Mucosa of rectum (tissue), 2 donors: Measurements from ENCODE around the gene NUDT16L1.

Source experiments
- H3K27ac ChIP-seq, 2 donors: one replicate each; pipeline ENCODE4 v1.7.0; 2013; ENCODE audit warnings: inconsistent platforms in 2 of 2, low read depth in 2 of 2, low read length in 2 of 2
- H3K27me3 ChIP-seq, 2 donors: one replicate each; pipeline ENCODE4 v1.7.0; 2013; ENCODE audit warnings: low read length in 2 of 2; ENCODE audit not compliant: control insufficient read depth in 2 of 2, insufficient read depth in 2 of 2
- H3K36me3 ChIP-seq, 2 donors: one replicate each; pipeline ENCODE4 v1.7.0; 2013; ENCODE audit warnings: low read length in 2 of 2; ENCODE audit not compliant: control insufficient read depth in 2 of 2, insufficient read depth in 2 of 2
- H3K4me1 ChIP-seq, 2 donors: one replicate each; pipeline ENCODE4 v1.7.0; 2013; ENCODE audit warnings: low read length in 2 of 2, mild to moderate bottlenecking in 1 of 2; ENCODE audit not compliant: control insufficient read depth in 2 of 2, insufficient read depth in 2 of 2
- H3K4me3 ChIP-seq, 2 donors: one replicate each; pipeline ENCODE4 v1.7.0; 2013; ENCODE audit warnings: low read length in 2 of 2
- H3K9ac ChIP-seq, 2 donors: one replicate each; pipeline ENCODE4 v1.7.0; 2013; ENCODE audit warnings: low read length in 2 of 2, low read depth in 1 of 2, mild to moderate bottlenecking in 1 of 2
- H3K9me3 ChIP-seq, 2 donors: one replicate each; pipeline ENCODE4 v1.7.0; 2013; ENCODE audit warnings: low read length in 2 of 2; ENCODE audit not compliant: control insufficient read depth in 2 of 2
- donor health status: healthy.
- donor health status: Normal muscosa, but diverticular disease.

NUDT16L1 gene

DNA sequence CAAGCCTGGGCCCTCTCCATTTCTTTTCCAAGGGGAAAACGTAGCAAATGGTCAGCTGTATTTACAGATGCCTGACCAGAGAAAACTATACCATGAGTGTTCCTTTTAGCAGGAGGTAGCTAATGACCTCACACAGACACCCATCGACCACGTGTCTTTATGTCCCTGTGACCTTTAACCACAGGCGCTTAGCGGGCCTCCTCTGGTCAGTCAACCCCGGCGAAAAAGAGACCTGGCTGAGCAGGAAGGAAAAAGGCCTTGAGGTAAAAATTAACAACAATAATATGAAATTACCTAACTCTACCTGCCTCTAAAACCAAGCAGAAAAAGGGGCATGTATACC lies 9.1 kb downstream of the NUDT16L1 start:
- Histone ChIP-seq H3K9ac (peak overlapping the region in 1 of 2 donors; percentile 66), H3K36me3 (peaks cover 28 to 40% of the 10 kb centered on the region in 2 donors), H3K4me3 (no peak overlapping the region), H3K9me3 (no peaks in the 10 kb centered on the region), H3K27me3 (no peaks in the 10 kb centered on the region), H3K4me1 (peaks cover 14 to 19% of the 10 kb centered on the region in 2 donors), H3K27ac (peak overlapping the region; percentile 84 to 88)

DNA sequence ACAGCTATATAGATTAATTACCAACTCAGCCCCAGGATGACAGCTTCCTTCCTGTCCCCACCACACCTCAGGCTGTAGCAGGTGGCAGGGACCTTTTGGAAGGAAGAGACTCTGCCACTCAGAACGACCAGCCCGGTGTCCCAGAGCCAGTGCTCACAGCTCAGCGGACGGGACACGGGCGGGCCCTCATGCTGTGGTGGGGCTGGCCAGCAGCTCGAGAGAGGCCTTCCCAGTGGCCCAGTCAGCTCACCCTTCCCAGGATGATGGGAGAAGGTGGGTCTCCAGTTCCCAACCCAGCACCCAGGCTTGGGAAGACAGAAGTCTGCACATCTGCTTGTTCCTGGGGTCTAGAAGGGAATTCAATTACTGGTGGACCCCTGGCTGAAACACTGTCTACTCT lies 10.5 kb downstream of the NUDT16L1 start:
- peaks cover 27 to 36% of the 10 kb centered on the region in 2 donors for H3K36me3 ChIP-seq

DNA sequence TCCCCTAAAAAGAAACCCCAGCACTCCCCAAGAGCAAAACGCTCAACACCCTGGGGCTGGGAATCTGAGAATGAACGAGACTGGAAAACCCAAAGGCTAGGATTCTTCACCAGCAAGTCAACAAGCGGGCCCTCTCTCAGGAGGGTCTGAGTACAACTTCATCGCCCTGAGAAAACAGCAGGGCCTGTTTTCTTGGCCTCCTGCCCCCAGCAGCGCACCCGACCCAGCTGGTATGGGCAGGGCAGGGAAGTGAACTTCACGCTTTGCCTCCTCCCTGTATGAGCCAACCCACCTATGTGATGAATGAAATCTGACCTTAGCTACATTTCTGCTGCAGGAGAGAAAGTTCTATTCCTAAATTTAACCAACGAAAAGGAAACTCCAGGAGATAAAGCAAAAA lies 11.1 kb downstream of the NUDT16L1 start:
- Histone ChIP-seq H3K9me3 (no peaks in the 10 kb centered on the region), H3K27me3 (no peaks in the 10 kb centered on the region), H3K9ac (no peak overlapping the region), H3K36me3 (peaks cover 21 to 31% of the 10 kb centered on the region in 2 donors), H3K4me1 (peaks cover 14 to 19% of the 10 kb centered on the region in 2 donors), H3K4me3 (no peak overlapping the region), H3K27ac (no peak overlapping the region)

More for the DNA sequence above, 10.5 kb downstream of the NUDT16L1 start:
- no peak overlapping the region for H3K9ac ChIP-seq
- H3K4me3 ChIP-seq: no peak overlapping the region
- H3K9me3 ChIP-seq: no peaks in the 10 kb centered on the region
- no peaks in the 10 kb centered on the region for H3K27me3 ChIP-seq
- H3K27ac ChIP-seq: no peak overlapping the region
- peaks cover 14 to 19% of the 10 kb centered on the region in 2 donors for H3K4me1 ChIP-seq

DNA sequence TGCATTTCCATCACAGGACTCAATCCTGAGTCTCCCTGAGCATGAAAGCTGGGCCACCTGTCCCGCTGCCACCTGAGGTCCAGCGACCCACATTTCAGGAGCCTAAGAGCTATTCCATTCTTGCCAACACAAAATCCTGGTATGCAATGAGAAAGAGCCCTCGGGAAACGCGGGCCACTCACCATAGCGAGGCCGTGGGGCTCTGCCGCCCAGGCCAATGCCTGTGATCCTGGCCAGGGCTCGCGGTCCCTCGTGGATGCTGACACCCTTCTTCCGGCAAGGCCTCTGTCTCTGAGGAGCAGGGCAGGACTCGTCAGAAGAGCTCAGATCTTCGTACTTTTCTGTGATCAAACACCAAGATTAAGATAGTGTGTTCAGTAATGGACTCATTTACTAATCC lies 11.6 kb downstream of the NUDT16L1 start:
- H3K4me3 ChIP-seq: no peak overlapping the region
- no peaks in the 10 kb centered on the region for H3K27me3 ChIP-seq
- no peak overlapping the region for H3K27ac ChIP-seq
- H3K36me3 ChIP-seq: peaks cover 23 to 27% of the 10 kb centered on the region in 2 donors
- peaks cover 14 to 19% of the 10 kb centered on the region in 2 donors for H3K4me1 ChIP-seq
- no peak overlapping the region for H3K9ac ChIP-seq
- no peaks in the 10 kb centered on the region for H3K9me3 ChIP-seq

DNA sequence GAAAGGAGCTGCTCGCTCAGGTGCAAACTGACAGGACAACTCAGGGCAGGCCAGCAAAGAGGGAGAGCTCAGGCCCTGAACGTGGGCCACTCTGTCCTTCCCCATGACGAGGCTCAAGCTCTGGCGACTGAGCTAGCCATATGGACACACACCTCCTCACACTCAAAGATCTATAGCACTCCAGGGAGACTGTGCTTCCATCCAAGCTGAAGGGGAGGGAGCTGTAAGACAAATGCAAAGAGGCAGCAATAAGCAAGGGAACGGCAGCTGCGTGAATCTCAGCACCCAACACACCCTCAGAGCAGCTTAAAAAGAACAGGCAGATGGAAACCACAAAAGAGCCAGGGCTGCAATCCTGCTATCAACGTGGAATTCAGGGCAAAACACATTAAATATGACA lies 13.5 kb downstream of the NUDT16L1 start:
- H3K9ac ChIP-seq: no peak overlapping the region
- no peaks in the 10 kb centered on the region for H3K9me3 ChIP-seq
- H3K4me1 ChIP-seq: peaks cover 5 to 12% of the 10 kb centered on the region in 2 donors
- no peaks in the 10 kb centered on the region for H3K27me3 ChIP-seq
- peaks cover 18 to 24% of the 10 kb centered on the region in 2 donors for H3K36me3 ChIP-seq
- no peak overlapping the region for H3K4me3 ChIP-seq
- H3K27ac ChIP-seq: no peak overlapping the region

DNA sequence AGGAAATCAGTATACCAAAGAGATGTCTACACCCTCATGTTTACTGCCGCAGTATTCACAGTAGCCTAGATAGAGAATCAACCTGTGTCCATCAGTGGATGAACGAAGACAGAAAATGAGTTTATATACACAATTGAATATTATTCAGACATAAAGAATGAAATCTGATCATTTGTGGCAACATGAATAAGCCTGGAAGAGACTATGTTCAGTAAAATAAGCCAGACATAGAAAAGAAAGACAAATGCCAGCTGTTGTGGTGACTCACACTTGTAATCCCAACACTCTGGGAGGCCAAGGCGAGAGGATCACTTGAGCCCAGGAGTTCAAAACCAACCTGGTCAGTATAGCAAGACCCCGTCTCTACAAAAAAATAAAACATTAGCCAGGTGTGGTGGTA lies 16.1 kb downstream of the NUDT16L1 start:
- H3K36me3 ChIP-seq: peaks cover 28 to 34% of the 10 kb centered on the region in 2 donors

DNA sequence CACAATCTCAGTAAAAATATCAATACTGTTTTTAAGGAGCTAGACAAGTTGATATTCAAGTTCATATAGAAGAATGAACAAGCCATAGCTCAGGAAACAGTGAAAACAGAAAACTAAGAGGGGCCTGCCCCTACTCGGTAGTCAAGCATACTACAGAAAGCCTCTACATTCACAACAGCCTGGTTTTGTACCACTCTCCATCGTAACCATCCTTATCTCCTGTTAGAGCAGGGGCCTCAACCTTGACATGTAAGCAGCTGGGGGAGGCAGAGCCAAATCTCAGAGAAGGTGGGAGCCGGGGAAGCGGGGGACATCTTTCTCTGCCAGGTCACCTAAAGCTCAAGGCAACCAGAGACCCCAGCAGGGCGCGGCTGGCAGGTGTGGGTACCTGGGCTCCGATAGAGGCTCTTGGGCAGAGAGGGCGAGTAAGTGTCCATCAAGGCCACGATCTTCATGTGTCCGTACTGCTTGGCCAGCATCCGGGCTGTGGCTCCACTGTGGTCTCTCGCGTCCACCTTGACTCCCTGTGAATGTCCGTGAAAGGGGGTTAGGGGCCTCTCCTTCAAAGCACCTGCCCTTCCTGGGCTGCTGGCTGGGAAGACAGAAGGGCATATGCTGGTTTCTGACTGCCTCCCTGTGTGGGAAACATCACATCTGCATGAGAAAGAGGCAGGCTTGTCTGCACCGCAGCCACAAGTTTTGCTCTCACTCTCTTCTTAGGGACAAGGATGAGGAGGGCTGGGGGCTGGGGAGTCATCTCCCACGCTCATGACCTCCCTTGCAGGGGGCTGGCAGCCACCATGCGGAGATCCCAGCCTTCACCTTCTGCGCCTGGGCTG lies 20.5 kb downstream of the NUDT16L1 start:
- Histone ChIP-seq H3K27ac (no peak overlapping the region), H3K27me3 (no peaks in the 10 kb centered on the region)

More for the DNA sequence above, 16.1 kb downstream of the NUDT16L1 start:
- H3K27ac ChIP-seq: no peak overlapping the region
- H3K9me3 ChIP-seq: no peaks in the 10 kb centered on the region
- H3K4me3 ChIP-seq: no peak overlapping the region
- no peak overlapping the region for H3K9ac ChIP-seq
- H3K4me1 ChIP-seq: no peaks in the 10 kb centered on the region
- no peaks in the 10 kb centered on the region for H3K27me3 ChIP-seq

DNA sequence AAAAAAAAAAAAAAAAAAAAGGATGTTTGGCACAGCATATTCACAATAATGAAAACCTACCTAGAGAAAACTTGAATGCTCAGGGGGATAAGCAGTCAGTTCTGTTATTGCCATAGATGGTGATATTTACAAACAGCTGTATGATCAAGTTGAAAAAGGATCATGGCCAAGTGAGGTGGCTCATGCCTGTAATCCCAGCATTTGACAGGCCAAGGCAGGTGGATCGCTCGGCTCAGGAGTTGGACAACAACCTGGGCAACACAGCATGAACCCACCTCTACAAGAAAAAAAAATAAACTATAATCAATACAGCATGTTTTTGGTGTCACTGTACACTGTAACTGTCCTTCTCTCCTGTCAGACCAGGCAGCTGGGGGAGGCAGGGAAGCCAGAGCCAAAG lies 21.6 kb downstream of the NUDT16L1 start:
- Histone ChIP-seq H3K36me3 (peaks cover 16 to 30% of the 10 kb centered on the region in 2 donors), H3K9ac (no peak overlapping the region), H3K27me3 (no peaks in the 10 kb centered on the region), H3K27ac (no peak overlapping the region), H3K4me1 (no peaks in the 10 kb centered on the region), H3K4me3 (no peak overlapping the region), H3K9me3 (no peaks in the 10 kb centered on the region)

More for the DNA sequence above, 20.5 kb downstream of the NUDT16L1 start:
- no peaks in the 10 kb centered on the region for H3K9me3 ChIP-seq
- peaks cover 16 to 33% of the 10 kb centered on the region in 2 donors for H3K36me3 ChIP-seq
- H3K4me3 ChIP-seq: no peak overlapping the region
- no peaks in the 10 kb centered on the region for H3K4me1 ChIP-seq
- no peak overlapping the region for H3K9ac ChIP-seq

DNA sequence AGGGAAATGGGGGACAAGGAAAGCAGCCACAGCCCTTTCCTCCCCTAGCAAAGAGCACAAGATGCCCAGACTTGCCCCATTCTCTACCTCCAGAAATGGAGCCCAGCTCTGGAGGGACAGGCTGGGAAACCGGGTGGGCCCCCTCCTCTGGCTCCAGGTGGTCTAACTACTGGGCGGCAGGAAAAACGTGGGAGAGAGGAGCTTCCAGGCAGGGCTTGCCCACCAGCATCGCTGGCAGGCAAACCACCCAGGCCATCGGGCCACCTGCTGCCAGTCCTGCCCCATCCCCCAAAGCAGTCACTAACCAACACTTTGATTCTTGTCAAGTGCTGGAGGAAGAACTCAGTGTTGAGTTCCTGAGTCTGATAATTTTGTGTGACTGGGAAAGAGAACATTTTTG lies 25.1 kb downstream of the NUDT16L1 start:
- peaks cover 14 to 22% of the 10 kb centered on the region in 2 donors for H3K36me3 ChIP-seq

DNA sequence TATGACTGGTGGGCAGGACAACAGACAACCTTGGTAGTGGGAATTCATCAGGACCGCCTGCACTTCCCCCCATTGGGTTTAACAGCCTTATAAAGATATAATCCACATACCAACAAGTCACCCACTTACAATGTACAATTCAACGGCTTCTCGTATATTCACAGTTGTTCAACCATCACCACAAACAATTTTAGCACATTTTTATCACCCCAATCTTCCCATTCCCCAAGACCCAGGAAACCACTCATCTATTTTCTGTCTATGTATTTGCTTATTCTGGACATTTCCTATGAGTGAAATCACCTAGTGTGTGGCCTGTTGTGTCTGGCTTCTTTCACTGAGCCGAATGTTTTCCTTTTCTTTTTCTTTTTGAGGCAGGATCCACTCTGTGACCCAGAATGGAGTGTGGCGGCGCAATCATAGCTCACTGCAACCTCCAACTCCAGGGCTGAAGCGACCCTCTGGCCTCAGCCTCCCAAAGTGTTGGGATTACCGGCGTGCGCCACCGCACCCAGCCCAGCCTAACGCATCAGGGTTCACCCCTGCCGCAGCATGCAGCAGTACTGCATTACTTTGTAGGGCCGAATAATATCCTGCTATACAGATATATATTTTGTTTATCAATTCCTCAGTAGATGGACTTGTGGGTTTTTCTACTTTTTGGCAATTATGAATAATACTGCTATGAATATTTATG lies 29.9 kb downstream of the NUDT16L1 start:
- peaks cover 21 to 35% of the 10 kb centered on the region in 2 donors for H3K36me3 ChIP-seq
- H3K27ac ChIP-seq: no peak overlapping the region
- H3K9me3 ChIP-seq: no peaks in the 10 kb centered on the region
- H3K4me3 ChIP-seq: no peak overlapping the region
- no peak overlapping the region for H3K9ac ChIP-seq
- H3K27me3 ChIP-seq: no peaks in the 10 kb centered on the region
- H3K4me1 ChIP-seq: no peaks in the 10 kb centered on the region

More for the DNA sequence above, 25.1 kb downstream of the NUDT16L1 start:
- no peaks in the 10 kb centered on the region for H3K4me1 ChIP-seq
- no peaks in the 10 kb centered on the region for H3K27me3 ChIP-seq
- no peak overlapping the region for H3K27ac ChIP-seq
- no peak overlapping the region for H3K4me3 ChIP-seq
- H3K9me3 ChIP-seq: no peaks in the 10 kb centered on the region
- no peak overlapping the region for H3K9ac ChIP-seq
